ENCODE data around the gene RUNX2.
A peak's percentile ranks its signal among the peaks of the same experiment; 100 is the strongest.

The RUNX2 gene

DNA sequence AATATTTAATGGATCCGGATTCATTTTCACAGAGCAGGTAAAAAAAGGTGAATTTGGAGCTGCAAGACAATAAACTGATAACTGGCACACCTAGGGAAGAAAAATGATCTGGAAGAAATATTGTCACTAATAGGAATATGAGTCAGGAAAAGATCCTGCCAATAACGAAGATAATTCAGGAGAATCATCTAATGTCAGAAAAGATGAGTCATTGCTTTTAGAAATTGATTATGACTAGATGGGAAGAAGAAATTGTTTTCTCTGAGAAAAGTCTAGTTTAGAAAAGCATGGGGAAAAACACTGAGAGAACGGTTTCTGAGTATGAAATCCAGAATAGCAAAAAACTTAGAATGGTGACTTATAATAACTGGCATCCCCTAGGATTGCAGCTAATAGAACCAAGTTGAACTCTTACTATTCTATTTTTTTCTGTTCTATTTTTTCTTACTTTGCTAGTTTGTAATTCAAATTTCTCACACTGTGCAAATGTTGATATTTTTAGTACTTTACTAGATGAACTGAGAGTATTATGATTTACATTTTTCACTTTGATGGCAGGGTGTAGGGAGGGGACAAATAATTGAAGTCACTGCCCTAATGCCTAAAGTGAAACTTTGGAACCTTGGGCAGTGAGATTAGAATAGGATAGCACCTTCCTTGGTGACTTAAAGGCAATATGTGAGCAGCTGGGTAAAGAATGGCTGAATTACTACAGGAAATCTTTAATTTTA is 87.8 kb downstream of the RUNX2 start:
- DNase-seq: no peak

DNA sequence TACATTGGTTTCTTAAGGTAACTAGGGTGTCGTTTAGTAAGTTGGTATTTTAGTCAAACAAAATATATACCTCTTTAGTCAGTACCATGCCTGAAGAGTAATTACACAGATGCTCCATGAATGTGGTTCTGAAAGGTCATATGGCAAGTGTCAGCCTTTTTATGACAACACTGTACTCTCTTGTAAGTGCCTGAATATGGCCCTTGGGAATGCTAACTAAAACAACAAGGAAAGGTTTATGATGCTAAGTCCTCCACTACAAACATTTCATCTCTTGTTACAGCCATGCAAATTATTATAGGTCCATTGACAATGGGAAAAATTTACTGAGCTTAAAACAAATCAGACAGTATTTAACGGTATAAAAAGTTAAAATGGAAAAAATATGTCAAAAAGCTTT is 88.6 kb downstream of the RUNX2 start:
- no peak for DNase-seq

DNA sequence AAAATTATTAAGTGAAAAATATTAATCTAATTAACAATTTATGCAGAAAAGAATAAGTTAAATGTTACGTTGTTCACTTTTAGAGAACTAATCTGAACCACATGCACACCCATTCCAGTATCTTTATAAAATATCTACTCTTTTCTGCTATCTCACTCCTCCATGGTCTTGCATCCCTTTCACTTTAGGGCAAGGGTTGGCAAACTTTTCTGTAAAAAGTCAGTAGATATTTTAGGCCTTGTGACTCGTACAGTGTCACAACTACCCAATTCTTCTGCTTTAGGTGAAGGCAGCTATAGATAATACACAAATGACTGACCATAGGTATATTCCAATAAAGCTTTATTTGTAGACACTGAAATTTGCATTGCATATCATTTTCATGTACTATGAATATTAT is 89.3 kb downstream of the RUNX2 start:
- DNase-seq: no peak

GRCh38 chr6:45419571-45420082 is 91.5 kb downstream of the RUNX2 start:
- peak; percentile 66 for DNase-seq

- peak; percentile 54 for DNase-seq
These were observed 92.2 kb downstream of the RUNX2 start for GRCh38 chr6:45420083-45420908.

DNA sequence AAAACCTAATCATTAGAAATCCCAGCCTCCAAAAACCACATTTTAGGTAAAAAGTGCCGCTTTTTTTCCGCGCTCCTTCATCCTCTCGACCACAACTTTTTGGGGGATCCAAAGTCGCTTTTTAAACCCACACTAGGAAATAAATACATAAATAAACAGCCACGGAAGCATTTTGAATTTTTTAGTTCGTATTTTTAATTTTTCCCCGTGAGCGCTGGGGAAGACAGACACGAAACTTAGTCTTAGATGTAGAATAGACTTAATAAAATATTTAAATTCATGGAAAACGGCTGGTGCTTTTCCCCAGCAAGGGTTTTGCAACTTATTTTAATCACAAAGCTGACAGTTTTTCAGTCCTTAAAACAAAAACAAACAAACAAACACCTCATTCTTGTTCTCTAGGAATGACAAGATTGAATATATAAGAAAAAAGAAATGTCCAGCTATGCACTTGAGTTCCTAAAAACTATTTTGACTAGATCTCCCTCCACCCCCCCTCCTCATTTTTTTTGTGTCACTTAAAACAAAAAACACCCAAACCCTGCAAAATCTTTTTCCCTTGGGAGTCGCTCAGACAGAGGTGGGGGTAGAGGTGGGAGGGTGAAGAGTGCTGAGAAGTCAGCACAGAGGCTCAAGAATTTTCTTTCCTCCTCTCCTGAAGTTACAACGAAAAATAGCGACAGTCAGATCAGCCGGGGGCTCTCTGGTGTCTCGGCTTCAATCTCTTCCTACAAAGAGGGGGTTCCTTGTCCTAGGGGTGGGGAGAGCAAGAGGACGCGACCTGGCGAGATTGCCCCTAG is 93.0 kb downstream of the RUNX2 start:
- DNase-seq: peak; percentile 42

DNA sequence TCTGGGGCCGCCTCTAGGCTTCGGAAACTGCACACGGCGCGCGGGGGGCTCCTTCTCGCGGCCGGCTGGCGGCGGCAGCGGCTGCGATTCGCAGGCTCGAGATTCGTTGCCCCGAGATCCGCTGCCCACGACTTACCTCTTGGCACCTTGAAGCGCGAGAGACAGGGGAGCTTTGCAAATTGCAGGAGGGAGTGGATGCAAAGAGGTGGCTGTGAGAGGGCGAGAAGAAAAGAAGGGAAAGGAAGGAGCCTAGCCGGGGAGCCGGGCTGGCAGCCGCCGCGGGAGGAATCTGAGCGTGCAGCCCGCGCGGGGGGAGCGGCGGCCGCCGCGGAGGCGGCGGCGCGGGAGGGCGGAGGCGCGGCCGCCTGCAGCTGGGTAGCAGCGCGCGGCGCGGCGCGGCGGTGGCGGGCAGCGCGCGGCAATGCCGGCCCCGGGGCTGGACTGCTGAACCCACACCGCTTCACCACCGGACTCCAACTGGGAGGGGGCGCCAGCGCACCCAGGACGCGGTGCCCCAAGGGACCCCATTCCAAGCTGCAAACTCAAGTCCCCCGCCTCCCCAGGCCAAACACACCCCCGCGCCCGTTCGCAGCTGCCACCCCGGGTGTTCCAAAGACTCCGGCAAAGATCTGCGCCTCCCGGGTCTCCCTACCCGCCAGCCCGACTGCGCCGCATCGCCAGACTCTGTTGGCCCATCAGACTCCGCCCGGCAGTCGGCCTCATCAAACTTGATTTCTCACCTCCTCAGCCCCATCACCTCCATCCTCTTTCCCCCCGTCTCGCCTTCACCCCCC is 93.8 kb downstream of the RUNX2 start:
- DNase-seq: peak; percentile 82

- DNase-seq: peak; percentile 76
These were observed 94.5 kb downstream of the RUNX2 start for GRCh38 chr6:45422503-45423110.

- peak; percentile 47 for DNase-seq
These were observed 95.1 kb downstream of the RUNX2 start for GRCh38 chr6:45423111-45423823.

DNA sequence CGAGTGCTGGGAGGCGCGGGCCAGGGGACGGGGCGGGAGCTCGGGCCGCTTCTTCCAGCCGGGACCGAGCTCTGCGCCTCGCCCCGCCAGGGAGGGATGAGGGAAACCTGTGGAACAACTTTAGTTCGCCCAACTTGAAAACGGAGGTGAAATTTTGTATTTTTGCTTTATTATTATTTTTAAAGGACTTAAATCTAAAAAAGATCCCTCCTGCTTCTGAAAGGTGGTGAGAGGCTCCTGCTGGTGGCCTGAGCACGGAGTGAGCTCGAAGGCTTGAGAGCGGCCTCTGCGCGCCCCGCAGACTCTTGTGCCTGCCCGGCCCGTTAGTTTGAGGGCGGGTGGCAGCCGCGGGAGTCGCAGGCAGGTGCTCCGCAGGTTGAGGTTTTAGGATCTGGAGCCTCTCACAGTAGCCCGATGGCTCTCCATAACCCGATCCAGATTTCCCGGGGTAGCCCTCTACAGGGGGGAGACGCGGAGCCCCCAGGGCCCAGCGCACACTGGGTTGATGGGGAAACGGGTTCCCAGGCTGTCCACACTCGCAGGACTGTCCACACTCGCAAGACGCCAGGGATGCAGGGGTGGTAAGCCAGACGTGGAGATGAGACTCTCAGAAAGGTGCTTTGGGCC is 95.8 kb downstream of the RUNX2 start:
- DNase-seq: no peak

- no peak for DNase-seq
These were observed 96.3 kb downstream of the RUNX2 start for GRCh38 chr6:45424451-45424861.

DNA sequence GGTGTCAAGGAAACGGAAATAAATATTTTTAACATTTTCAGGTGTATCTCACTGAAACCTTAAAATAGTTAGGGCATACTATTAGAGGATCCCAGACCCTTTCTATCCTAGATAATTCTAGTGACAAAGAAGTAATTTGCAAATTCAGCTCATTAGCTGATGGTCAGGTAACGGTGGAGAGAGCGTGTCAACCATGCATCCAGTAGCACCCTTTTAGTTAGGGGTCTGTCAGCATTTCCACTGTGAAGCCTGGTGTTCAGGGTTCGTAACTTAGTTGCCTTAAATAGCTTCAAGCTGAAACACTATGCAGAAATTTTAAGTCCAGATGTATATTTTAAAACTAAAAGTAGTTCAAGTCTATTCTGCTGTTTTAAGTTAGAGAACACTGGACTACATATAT is 98.1 kb downstream of the RUNX2 start:
- DNase-seq: no peak

- DNase-seq: no peak
These were observed 99.6 kb downstream of the RUNX2 start for GRCh38 chr6:45427726-45428125.

DNA sequence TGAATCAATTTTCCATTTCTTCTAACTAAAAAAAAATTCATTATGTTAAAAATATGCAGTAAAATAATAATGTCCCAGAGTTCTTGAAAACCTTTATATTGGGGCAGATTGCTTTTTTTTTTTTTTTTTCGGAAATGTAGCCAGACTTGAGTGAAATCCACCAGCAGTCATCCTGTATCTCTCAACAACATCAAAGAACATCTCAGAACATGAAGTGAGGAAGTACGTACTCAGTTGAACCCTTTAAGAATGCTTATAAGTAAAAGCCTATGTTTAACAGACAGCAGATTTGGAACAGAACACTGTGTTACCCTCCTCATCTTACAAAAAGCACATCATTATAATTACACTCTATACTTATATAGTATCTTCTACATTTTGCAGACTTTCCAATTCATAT is 100.6 kb downstream of the RUNX2 start:
- no peak for DNase-seq

DNA sequence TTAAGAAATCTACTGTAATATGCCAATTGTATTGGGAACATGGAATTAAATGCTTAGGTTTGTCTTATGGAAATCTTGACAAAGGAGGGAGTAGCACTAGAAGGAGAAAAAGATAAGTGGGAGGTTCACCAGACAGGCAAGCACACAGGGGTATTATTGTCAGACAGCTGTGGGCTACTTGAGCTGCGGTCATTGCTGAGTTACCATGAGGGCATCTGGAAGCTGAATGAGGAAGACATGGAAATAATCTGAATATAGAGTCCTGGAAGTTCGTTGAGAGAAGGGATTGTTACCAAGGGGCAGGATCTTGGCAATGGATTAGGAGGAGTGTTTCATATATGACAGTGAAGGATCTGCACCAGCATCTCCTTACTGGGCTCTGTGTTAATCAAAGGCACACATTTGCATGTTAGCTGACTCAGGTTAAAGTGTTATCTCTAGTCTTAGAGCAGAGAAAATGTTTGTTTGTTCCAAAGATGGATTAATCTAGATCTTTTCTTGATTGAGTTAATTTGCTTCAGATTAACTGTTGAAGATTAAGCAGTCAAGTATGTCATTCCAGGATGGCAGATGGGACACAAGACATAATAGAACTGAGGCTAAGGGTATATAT is 102.6 kb downstream of the RUNX2 start:
- DNase-seq: no peak

GRCh38 chr6:45431317-45432065 is 103.4 kb downstream of the RUNX2 start:
- DNase-seq: no peak

GRCh38 chr6:45432977-45433376 is 104.8 kb downstream of the RUNX2 start:
- DNase-seq: peak; percentile 63

DNA sequence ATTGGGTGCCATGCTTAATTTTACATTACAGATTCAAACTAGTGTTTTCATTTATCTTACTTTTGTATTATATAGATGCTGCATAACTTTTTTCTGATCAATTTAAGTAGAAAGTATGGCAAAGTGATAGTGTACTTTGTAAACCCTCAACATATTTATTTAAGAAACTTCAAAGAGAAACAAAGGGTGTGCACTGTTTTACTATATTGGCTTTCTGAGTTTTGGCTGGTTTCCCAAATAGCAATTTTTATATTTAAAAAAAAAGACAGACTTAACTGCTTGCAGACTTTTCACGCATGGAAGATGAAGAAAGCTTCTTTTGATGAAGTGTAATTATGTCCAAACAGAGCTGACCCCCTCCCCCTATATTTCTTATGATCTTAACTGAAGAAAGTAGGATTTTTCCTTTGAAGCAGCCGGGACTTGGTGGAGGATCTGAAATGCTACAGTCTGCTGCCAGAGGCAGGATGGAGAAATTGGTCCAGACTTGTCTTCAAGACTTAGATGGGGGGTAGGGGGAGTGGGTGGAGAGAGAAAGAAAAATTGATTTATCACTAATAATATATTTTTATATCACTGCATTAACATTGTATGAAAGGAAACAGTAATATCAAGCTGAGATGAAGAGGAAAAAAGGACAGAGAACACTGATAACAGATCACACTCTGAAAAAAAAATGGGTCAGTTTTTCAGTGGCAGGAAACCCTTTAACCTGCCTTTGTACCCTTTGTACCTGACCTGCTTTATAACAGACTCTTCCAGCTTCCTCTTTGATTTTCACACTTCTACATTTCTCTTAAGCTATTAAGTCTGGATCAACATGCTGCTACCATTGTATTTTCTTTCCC is 105.6 kb downstream of the RUNX2 start:
- DNase-seq: no peak
